Middle frontal gyrus (tissue), 1 donor: ENCODE measurements around the gene SLC48A1.
"Not testable (repeated sequence)": the region's sequence is repeated elsewhere in the genome, so short reads cannot be mapped to it uniquely, and the experiment has no call there.

Experiments used
- DNase-seq: peaks from one replicate; pipeline ENCODE4 v3.0.0-alpha.2; 2015; ENCODE audit warnings: low spot score; ENCODE audit errors: extremely low spot score

SLC48A1 gene

DNA sequence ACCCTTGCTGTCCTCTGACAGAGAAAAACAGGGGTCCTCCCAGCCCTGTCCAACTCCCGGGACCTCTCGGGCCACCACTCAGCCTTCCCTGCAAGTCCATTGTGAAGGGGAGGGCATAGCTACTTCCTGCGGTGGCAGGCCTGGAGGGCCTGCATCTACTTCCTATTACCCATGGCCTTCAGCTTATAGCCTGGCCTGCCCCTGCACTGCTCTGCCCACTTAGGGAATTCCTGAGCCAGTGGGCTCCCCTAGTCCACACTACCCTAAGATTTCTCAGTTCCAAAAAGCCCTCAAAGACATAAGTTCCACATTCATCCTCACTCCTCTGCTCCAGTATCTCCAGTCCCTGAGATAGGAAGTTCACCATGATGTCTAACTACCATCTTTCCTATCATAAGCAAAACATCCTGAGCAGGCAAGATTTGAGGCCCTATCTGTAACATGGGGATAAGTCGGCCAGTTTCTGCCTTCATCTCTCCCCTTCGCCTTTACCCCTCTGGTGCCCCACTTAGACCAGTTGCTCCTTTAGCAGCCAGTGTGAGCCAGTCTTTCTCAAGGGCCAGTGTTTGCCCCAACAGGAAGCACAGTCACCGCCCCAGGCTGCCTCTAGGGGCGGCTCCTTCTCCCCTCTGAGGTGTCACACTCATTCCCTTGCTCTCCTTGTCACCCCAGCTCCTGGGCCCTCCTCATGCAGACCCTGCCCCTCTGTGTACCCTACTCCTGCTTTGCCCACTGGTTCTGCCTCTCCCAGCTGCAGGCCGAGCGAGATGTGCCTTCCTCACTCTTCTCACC lies 35.7 kb downstream of the SLC48A1 start:
- no peak for DNase-seq

DNA sequence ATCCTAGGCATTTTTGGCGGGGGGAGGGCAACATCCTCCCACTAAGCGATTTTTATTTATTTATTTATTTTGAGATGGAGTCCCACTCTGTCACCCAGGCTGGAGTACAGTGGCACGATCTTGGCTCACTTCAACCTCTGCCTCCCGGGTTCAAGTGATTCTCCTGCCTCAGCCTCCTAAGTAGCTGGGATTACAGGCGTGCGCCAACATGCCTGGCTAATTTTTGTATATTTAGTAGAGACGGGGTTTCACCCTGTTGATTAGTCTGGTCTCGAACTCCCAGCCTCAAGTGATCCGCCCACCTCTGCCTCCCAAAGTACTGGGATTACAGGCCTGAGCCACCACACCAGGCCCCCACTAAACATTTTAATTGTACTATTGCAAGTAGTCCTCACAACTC lies 36.5 kb downstream of the SLC48A1 start:
- not testable (repeated sequence) for DNase-seq

DNA sequence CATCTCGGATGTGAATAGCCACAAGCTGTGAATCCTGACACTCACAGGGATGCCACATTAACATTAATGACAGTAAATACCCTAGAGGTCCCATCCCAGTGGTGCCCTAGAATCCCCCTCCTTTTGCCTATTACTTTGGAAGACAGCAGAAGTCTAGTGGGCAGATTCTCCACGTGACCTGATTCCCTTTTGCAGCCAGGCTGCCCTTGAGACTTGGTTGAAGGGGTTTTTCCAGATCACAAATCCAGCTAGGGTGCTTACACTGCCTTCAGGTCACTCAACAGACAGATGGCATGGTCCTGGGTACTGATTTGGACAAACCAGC lies 38.0 kb downstream of the SLC48A1 start:
- DNase-seq: no peak

DNA sequence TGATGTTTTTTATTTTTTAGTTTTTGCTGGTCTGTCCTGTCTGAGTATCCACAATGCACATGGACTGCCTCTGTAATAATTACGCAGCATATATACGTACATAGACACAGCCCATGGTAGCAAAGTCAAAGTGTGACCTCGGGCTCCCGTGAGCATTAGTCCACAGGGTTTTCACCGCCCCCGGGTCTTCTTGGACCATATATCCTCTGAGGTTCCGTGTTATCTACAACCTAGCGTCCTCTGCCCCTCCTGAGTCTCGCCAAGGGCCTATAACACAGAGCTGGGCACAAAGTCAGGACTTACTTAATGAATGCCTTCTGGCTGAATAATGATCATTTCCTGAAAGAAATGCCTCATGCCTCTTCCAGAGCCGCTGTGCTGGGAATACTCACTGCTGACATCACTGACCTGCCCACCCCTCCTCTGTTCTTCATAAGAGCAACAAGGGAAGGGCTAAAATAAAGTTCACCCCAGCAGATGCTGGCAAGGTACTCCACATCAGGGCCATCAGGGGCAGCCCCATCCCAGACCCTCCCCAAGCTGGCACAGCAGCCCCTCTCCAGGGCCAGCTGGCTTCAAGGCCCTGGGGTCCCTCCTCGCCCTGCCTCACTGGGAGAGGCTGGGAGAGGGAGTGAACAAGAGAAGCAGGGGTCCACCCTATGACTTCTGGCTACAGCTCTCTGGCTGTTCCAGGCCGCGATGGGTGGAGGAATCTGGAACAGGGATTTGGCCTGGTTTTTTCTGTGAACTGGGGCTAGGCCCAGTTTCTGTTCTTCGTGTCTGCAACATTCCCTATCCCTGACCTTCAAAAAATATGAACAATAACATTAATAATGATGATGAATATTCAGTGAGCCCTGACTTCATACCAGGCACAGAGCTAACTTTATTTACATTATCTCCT lies 38.8 kb downstream of the SLC48A1 start:
- no peak for DNase-seq

DNA sequence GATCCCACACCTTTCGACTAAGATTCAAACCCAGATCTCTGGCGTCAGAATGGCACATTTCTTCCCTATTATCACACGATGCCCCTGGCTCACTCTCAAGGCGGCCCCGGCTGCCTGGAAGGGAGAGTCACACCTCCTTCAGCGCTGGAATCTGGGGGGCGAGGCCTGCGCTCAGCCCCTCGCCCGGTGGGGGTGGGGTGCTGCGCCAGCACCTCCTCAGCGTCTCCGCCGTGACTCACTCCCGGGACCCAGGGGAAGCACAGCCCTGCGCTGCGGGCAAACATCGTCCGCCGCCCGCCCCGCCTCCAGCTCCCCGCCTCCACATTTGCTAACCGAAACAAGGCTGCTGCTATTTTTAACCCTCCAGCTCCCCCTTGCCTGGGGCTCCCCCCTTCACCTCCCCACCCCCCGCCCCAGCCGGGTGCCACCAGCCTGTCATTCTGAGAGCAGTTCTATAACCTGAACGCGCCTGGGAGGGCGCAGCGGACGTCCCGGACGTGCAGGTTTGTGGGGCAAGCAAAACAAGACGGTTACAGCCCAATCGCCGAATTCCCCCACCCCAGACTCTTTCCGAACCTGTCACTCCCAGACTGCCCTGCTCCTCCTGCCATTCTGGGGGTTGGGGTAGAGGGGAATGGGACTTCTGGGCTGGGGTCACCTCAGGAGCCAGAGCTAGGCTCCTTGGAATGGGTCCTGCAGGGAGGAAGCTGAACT lies 39.9 kb downstream of the SLC48A1 start:
- no peak for DNase-seq

DNA sequence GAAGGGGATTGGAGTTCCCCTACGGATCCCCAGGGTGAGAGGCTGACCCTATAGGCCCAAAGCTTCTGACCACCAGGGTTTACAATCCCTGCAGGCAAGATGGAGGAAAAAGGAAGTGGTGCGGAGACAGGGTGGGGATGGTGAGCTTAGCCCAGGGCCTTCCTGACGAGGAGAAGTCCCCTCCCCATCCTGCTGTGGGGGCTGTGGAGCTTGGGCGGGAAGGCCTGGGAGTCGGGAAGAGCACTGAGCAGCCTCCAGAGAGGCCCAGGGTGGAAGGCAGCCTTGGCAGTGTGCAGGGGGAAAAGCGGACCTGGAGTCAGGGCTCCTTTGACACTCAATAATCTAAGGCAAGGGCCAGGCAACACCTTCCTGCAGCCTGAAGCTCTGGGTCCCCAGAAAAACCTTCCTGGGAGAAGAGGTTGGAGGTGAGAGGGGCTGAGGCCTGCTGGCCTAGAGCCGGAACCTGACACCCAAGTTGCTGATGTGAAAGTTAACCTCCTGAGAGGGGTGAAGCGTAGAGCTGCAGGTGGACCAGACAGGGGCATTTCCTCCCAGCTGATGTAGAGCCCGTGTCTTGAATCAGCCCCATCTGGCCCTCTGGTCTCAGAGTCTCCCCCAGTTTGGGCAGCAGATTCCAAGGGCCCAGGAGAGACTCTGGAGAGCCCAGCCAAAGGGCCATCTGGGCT lies 40.6 kb downstream of the SLC48A1 start:
- DNase-seq: no peak

DNA sequence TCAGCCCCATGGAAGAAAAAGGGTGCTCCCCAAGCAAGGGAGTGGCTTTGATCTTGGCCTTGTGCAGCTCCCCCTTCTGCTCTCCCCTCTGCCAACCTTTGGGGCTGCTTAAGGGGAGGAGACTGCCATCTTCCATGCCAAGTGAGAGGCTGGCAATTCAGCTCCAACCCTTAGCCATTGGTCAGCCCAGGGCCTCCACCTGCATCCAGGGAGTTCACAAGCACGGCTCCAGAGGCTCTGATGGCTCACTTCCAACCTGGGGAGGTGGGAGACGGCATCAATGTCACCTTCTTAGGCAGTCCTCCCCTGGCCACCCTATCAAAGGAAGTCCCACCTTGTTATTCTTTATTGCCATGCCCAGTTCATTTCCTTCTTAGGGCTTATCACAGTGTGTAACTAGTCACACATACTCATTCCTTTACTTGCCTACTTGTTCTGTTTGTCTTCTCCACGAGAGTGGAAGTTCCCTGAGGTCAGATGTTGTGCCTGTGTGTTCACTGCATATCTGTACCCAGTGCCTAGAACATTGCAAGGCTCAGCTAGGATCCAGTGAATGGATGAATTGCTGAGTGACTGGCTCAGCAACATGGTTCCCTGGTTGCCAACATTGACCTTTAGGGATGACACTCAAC lies 41.6 kb downstream of the SLC48A1 start:
- no peak for DNase-seq

DNA sequence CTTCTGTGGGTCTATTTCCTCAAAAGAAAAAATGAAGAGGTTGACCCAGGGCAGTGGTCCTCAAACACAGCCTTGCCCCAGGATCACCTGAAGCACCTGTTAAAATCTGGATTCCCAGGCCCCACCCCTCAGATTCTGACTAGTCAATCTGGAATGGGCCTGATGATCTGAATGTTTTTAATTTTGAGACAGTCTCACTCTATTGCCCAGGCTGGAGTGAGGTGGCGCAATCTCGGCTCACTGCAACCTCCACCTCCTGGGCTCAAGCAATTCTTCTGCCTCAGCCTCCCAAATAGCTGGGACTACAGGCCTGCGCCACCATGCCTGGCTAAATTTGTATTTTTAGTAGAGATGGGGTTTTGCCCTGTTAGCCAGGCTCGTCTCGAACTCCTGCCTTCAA lies 42.4 kb downstream of the SLC48A1 start:
- not testable (repeated sequence) for DNase-seq

DNA sequence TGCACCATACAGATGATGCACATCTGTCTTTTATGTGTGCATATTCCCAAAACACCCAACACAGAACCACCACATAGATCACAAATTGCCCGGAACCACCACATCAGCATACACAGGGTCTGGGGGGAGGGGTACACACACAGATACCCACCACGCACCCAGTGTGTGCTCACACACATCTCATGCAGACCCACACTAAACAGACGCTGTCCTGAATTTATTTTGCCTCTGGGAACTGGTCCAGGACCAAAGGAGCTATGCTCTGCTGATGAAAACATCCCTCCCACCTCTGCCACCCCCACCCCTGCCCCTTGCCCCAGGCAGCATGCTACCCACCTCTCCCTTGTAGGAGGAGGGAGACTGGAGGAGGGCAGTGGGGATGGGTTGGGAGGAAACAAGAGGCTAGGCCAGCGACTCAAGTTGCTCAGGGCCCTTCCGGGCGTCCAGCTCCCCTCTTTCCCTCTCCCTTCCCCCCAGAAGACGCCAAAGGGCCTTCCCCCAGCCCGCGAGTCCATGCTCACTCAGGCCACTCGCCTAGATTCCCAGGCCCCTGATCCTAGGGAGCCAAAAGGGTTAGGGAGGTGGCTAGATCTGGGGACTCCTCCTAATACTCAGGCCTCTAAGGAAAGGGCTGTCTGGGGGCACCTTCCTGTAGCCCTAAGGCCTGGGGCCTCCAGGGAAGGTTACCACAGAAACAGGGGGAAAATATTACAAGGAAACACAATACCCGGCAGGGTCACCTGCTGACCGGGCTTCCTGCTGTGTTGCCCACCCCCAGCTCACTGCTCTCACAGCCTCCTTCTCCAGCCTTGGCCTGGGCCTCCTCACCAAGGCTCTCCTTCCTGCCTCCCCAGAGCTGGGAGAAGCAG lies 43.6 kb downstream of the SLC48A1 start:
- DNase-seq: no peak

DNA sequence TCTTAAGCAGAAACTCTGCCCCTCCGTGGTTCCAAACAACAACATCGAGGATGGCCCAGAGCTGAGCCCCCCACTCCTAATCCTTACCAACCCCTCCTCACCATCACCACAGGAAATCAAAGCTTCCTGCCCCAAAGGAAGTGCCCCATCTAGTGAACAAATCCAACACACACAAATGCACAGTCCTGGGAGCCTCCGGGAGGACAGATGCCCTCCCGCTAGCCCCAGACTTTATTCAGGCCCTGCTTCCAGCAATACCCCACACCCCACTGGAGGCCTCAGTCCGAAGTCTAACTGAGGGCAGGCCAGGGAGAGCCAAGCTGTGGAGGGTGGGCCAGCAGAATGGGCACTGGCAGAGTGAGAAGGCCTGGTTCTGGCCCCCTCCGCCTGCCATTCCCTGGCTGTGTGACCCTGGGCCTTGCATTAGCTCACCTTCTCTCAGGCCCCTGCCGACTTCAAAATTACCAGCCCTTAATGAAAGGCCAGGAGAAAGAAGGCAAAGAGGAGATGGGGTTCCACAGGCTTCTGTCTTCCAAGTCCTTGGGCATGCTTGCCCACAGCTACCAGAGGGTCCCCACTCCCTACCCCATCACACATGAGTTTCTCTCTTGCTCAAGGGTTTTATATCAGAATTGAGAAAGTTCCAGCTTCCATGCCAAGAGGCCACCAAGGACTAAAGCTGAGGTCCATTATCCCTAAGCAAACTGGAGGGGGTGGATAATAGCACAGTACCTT lies 44.4 kb downstream of the SLC48A1 start:
- DNase-seq: no peak

DNA sequence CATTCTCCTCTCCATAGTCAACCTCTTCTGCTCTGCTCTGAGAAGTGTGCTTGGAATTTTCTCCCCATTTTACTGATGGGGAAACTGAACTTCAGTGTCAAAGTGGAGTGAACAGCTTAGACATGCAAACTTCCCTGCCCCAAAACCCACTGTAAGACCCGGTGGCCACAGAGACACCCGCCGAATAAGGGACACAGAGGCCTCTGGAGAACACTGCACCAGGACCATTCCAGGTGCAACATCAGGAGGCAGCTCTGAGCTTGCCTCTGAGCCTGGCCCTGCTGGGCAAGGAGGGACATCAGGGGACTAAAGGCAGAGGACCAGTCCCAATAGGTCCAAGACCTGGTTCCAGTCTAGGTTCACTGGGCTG lies 45.0 kb downstream of the SLC48A1 start:
- no peak for DNase-seq

DNA sequence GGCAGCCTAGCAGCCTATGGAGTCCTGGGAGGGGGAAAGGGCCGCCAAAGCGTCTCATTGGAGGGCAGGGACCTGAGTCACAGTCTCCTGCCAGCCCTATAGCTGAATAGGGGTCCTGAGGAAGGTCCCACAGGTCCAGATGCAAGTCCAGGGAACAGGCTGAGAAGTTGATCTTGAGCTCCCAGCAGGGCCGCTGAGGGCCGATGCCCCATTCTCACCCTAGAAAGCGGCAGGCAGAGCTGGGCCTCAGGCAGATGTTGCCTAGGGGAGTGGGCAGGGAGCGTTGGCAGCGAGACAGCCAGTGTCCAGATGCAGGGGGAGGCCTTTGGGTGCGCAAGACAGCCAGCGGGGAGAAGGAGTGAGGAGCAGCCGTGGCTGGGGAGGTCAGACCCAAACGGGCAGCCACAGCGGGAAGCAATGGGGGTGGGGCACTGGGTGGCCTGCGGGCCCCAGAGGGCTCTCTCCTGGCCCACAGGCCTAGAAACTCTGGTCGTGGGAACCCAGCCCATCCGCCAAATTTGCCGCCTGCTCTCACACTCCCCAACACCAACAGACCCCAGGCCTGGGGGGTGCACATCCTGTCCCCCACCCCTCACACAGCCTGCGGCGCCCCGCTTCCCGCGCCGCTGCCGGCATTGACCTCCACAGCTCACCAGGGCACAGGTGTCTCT lies 45.6 kb downstream of the SLC48A1 start:
- no peak for DNase-seq

DNA sequence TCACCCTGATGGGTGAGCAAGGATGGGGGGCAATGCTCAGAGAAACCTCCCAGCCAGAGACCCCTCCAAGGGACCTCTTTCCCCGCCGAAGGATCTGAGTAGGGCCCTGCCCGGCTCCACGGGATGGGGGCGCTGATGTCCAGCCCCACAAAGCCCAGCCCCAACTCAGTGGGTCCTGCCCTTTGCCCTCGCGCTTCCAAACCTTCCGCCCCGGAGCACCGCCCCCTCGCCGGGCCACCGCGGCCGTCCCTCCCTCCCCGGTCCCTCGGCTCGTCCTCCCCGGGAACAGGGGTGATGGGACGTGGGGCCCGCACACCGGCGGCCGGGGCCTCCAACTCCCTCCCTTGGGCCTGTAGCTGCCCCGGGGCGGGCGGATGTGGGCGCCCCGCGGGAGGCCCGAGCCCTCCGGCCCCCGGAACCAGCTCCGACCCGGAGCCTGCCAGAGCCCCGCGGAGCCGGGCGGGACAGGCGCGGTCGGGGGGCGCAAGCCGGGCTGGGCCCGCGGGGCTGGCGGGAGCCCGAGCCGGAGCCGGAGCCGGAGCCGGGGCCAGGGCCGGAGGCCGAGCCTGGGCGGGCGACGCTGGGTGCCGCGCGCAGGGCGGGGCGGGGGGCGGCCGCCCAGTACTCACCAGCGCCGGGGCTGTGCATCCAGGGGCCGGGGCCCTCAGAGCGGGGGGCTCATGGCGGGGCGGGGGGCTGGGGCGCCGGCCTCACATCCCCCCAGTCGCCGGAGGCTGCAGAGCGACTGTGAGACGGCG lies 46.3 kb downstream of the SLC48A1 start:
- DNase-seq: no peak

DNA sequence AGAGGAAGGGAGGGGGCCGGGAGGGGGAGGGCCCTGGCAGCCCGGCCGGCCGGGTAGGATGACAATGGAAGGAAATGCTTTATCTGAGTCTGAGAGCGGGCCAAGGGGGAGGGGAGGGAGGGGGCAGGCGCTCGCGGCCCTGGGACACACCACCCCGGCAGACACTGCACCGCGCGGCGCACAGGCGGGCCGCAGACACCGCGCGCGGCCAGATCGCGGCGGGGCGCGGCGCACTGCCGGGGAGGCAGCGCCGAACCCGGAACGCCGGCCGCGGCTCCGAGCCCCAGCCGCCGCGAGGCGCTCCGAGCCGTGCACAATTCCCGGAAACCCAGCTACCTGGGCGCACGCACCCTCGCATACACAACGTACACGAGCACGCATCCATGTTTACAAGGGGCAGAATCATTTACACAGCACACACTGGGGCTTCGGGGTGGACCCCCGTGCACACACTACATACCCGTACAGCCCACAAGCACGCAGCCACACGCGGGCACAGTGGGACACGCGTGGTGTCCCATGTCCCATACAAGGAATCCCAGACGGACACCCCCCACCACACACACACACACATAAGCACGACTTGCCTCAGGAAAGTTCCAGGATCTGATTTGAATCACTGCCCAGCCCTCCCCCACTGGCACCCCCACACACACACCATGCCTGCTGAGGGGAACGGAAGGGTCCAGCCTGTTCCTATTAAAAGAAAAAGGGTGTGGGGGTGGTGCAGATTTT lies 47.0 kb downstream of the SLC48A1 start, which contains the start of gene HDAC7:
HDAC7 (minus strand) TSS at position 8 of the 735 bp plus-strand sequence. CDS start 118 bp downstream, outside the sequence.
- DNase-seq: no peak

DNA sequence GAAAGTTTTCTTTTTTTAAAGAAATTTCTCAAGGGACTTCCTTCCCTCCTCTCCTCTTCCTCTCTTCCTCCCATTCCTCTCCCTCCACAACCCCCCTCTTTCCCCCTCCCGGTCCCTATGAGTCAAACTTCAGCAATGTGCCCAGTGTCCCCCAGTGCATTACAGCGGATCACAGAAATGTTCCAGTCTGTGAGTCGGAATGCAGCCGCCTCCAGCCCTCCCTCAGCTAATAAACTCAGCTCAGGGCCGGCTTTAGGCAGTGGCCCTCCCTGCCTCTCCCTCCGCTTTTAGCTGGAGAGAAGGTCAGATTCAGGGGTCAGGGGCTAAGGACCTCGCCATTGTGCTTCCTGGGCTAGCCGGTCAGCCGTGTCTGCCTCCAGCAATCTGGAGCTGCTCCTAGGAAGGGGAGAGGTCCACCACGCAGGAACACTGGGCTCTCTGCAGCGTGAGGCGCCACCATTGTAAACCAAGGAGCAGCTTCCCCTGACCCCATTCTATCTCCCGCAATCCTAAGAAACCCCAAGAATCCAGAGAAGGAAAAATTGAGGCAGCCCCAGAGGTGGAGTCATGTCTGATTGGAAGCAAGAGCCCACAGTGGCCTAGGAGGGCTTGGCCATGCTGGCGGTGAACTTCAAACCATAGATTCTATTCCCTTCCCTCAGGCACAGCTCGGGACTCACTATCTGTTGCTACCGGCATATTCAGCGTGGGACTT lies 47.8 kb downstream of the SLC48A1 start:
- no peak for DNase-seq

DNA sequence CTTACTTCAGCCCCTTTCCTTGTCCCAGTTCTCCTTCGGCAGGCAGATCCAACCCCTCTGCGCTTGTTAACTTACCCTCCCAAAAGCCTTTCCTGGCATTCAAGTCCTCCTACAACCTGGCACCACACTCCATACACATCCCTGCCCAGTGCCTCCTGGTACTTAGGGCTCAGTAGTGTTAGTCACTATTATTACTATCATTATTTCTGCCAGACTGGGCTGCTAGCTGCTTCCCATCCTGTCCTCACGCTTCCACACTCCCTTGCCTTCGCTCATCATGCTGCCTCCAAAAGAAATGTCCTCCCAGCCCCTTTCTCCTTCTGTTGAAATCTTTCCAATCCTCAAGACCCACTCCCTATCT lies 48.3 kb downstream of the SLC48A1 start:
- DNase-seq: no peak

DNA sequence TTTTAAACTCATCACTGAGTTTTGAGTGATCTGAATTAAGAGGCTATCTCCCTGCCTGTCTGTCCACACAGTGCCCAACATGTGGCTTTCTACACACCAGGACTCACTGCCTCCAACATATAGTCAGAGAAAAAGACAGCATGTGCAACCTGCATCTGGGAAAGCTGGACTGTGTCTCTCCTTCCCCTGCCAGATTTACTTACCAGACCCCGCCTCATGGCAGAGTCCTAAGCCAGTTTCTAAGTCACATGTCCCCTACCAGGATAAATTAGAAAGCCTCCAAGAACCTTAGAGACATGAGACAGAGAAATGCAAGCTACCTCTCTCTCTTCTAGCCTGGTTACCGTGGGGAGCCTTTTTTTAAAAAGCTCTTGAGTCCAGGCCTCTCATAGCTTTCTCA lies 49.4 kb downstream of the SLC48A1 start:
- DNase-seq: no peak
